Left lung (tissue), 10 donors: ENCODE results near the gene MRPS35. TPM values are rescaled to one million over a fixed set of nuclear protein-coding genes. Genes with fewer than 3 reads are reported as not detected.

Experiments
- ATAC-seq: fragments of 200-7000 bp; cut with Tn5 transposase; one replicate; pipeline ENCODE4 v1.9.1; 2020; ENCODE audit warnings: moderate library complexity
- DNase-seq, 4 donors: peaks; one replicate each; pipeline ENCODE4 v3.0.0-alpha.2; 2013 to 2020
- H3K27ac ChIP-seq, 2 donors: fragments of 200-600 bp; sonication (generic) in 1 of 2; one replicate each; pipeline versions ENCODE4 v1.5.0 to v1.8.0; 2020 to 2021
- H3K27me3 ChIP-seq, 2 donors: fragments of 200-600 bp; sonication (generic) in 1 of 2; one replicate each; pipeline versions ENCODE4 v1.5.0 to v1.8.0; 2020 to 2021
- H3K36me3 ChIP-seq, 2 donors: fragments of 200-600 bp; sonication (generic) in 1 of 2; one replicate each; pipeline versions ENCODE4 v1.5.0 to v1.8.0; 2020 to 2021
- H3K4me1 ChIP-seq, 2 donors: fragments of 200-600 bp; one replicate each; pipeline ENCODE4 v1.8.0; 2021
- H3K4me3 ChIP-seq, 2 donors: fragments of 200-600 bp; sonication (generic) in 1 of 2; one replicate each; pipeline versions ENCODE4 v1.5.0 to v1.8.0; 2020 to 2021; ENCODE audit warnings: mild to moderate bottlenecking in 1 of 2
- H3K9me3 ChIP-seq, 2 donors: fragments of 200-600 bp; sonication (generic) in 1 of 2; one replicate each; pipeline versions ENCODE4 v1.5.0 to v1.8.0; 2020 to 2021
- CTCF ChIP-seq, 2 donors: fragments of 200-600 bp; sonication (generic) in 1 of 2; IDR thresholded peaks; one replicate each; pipeline versions ENCODE4 v1.5.0 to v1.8.0; 2021; ENCODE audit warnings: antibody characterized with exemption in 2 of 2
- intact Hi-C, 2 donors: fragments of 100-400 bp; cut with DNase I; formaldehyde crosslinking; loops; one replicate each; pipeline versions ENCODE4 v1.11.2 to v1.14.2; 2022
- polyA plus RNA-seq, 6 donors: library from polyadenylated mRNA; unstranded; fragments of 120-200 nt; gene quantifications; one replicate each; pipeline ENCODE4 v1.2.1, GENCODE V29; 2013; ENCODE audit not compliant: insufficient read length in 6 of 6
- total RNA-seq, 2 donors: library from RNA; stranded (reverse); fragmentation: NEBNext Ultra II Directional; extraction: Animal tissue kit (Norgen Biotek cat#: 25700); gene quantifications; one replicate each; pipeline ENCODE4 v1.2.1, GENCODE V29; 2021
- donor health status: DM: no; HTN: yes; CAD: no.
- donor health status: DM: no; HTN: no; CAD: no.

MRPS35 gene
- total and polyA plus RNA-seq, 8 donors, result 31.9 to 56.6 (median 50.7) TPM

GRCh38 chr12:27802936-27803335, 92.3 kb downstream of the MRPS35 start:
- no peaks in the 10 kb centered on the region for H3K27me3 ChIP-seq
- intact Hi-C loops, result no loop called here
- ATAC-seq (no peak), DNase-seq (no peak)
- no peaks in the 10 kb centered on the region for H3K4me1 ChIP-seq
- peaks cover 0 to 12% of the 10 kb centered on the region in 2 donors for H3K36me3 ChIP-seq
- H3K9me3 ChIP-seq, result no peaks in the 10 kb centered on the region
- no peak for TF ChIP-seq CTCF (IDR thresholded peaks at IDR 0.05)
- no peak overlapping the region for H3K4me3 ChIP-seq
- H3K27ac ChIP-seq, result no peak overlapping the region

GRCh38 chr12:27805238-27805637, 94.6 kb downstream of the MRPS35 start:
- H3K27me3 ChIP-seq, result no peaks in the 10 kb centered on the region
- H3K36me3 ChIP-seq, result no peaks in the 10 kb centered on the region
- DNase-seq (no peak), ATAC-seq (no peak)
- no peak overlapping the region for H3K4me3 ChIP-seq
- no peaks in the 10 kb centered on the region for H3K9me3 ChIP-seq
- no peak for TF ChIP-seq CTCF (IDR thresholded peaks at IDR 0.05)
- intact Hi-C loops, result no loop called here
- no peak overlapping the region for H3K27ac ChIP-seq
- no peaks in the 10 kb centered on the region for H3K4me1 ChIP-seq

Other genes starting within 250 kb of the MRPS35 start
- gene PPFIBP1, start 186.6 kb upstream of the MRPS35 start, total RNA-seq, result 10 to 100 TPM; 96.1 to 97.3 TPM
- gene PPFIBP1, start 186.6 kb upstream of the MRPS35 start, polyA plus RNA-seq, result 100 to 1,000 TPM in 3 of 6 donors, 10 to 100 TPM in 3; 82.8 to 126 (median 102) TPM
- 1 to 10 TPM; 2.4 to 3.6 TPM for gene REP15, start 14.4 kb upstream of the MRPS35 start, total RNA-seq
- gene REP15, start 14.4 kb upstream of the MRPS35 start, polyA plus RNA-seq, result 1 to 10 TPM; 2.5 to 3.4 (median 3.1) TPM
- gene KLHL42, start 69.4 kb downstream of the MRPS35 start, total RNA-seq, result 10 to 100 TPM; 21.2 to 25.3 TPM
- 10 to 100 TPM; 33.4 to 39.9 (median 35.4) TPM for gene KLHL42, start 69.4 kb downstream of the MRPS35 start, polyA plus RNA-seq
- gene MANSC4, start 69.4 kb downstream of the MRPS35 start, total RNA-seq, result not detected
- gene MANSC4, start 69.4 kb downstream of the MRPS35 start, polyA plus RNA-seq, result under 1 TPM; 0.15 to 0.58 (median 0.37) TPM